NCI-H748 (cell line): ENCODE data around the gene ICAM2.
"Not testable (repeated sequence)": the region's sequence is repeated elsewhere in the genome, so short reads cannot be mapped to it uniquely, and the experiment has no call there.

Experiments used
- DNase-seq: peaks from one replicate; lab custom pipeline; 2025; ENCODE audit not compliant: unreplicated experiment; lab: John Stamatoyannopoulos, UW

The ICAM2 gene

DNA sequence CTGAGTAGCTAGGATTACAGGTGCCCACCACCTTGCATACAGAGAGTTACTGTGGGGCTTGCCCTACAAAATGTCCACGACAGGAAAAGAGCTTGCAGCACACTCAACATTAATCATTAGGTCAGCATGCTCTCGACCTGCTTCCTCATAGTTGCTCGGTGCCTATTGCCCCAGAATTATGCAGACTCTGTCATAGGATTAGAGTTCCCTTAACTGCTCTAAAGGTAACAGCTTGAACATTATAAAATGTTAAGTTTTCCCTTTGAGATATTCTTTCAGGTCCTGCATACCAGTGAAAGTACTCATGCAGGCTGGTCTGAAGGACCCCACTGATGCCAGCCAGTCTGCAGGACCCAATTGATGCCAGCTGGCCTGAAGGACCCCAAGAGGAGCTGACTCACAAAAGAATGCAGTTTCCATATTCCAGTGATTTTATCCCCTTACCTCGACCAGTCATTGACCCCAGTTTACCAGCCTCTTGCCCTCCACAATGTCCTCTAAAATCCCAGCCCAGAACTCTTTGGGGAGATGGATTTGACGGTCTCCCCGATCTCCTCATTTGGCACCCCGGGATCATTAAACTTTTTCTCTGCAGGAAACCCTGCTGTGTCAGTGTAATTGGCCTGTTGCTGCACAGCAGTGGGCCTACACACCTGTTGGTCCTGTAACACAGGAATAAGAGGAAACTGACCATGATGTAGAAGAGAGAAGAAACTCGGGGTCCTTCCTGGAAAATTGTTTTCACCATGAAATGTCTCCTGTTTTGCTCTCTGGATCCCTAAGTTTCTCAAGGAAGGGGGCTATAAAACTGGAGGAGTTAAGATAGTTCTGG is 10.6 kb downstream of the ICAM2 start:
- DNase-seq, result no peak

DNA sequence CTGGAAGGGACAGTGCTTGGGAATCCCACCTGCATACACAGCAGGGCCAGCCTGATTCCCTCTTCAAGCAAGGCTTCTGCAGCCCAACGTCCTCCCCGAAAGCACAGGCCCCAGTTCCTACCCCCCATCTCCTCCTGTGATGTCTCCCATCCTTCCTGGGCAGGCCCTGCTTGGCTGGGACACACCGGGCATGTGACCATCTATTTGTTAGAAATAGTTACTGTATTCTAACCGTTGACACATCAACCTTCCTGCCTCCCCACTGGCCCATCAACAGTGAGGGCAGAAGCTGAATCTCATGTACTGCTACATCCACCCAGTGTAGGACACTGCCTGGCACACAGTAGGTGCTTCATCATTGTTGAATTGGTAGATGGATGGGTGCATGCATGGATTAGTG is 11.6 kb downstream of the ICAM2 start:
- DNase-seq, result no peak

DNA sequence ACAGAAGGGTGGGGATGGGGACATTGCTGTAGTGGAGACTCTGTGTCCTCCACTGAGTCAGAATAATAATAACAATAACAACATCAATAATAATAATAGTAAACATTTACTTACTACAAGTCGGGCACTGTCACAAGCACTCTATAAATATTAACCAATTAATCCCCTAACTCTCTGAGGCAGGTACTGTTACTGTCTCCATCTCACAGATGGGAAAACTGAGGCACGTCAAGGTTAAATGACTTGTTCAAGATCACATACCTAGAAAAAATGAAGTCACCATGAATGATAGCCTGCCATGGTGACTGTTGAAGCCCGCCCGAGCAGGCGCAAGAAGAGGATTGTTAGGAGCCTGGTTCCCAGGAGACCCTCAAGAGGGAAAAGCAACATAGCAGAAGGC is 12.1 kb downstream of the ICAM2 start:
- DNase-seq, result no peak

DNA sequence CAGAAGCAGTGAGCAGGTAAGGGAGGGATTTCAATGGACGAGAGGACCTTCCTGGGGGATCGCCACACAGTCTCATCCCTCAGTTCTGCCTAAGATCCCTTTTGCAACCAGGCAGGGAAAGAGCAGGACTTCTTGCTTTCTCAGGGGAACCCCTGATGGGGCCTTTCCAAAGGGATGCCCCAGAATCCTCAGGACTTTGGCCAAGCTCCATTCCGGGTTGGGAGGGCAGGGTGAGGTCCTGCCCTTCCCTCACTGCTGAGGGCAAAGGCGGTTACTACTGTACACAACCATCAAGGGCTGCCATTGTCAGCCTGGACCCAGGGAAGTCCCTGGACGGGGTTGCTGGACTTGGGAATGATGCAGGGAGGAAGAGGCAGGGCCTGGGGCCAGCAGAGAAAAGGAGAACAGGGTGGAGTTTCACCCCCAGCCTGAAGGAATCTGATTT is 12.6 kb downstream of the ICAM2 start:
- DNase-seq, result no peak

GRCh38 chr17:64007089-64007837 is 13.2 kb downstream of the ICAM2 start:
- not testable (repeated sequence) for DNase-seq

DNA sequence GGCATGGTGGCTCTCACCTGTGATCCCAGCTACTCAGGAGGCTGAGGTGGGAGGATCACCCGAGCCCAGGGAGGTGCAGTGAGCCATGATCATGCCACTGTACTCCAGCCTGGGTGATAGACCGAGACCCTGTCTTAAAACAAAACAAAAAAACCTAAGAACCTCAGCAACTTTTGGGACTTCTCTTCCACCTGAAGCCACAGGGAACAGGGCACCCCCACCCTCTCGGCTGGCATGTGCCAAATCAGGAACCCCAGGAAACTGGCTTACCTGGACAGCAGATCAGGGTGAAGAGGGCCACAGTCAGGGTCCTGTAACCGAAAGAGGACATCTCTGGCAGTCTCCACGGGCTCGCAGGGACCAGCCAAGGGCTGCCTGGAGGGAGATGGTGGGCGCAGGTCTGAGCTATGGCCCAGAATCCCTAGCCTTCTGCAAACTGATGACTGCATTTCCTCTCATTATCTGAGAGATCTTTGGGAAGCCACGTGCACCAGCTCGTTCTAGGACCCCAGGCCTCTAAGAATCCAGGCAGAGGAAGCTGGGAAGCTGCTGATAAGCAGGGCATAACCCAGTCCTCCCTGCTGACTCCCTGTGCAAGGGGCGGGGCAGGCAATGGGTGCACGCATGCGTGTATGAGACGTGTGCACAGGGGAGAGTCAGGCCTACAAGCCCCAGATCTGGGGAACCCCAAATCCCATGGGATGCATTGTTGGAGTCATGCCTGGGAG is 13.9 kb downstream of the ICAM2 start:
- DNase-seq, result no peak

- DNase-seq, result peak; percentile 63
Measured at GRCh38 chr17:64005734-64006167, 14.7 kb downstream of the ICAM2 start.

- DNase-seq, result no peak
Measured at GRCh38 chr17:64004903-64005733, 15.3 kb downstream of the ICAM2 start.

GRCh38 chr17:64004218-64004770 is 16.1 kb downstream of the ICAM2 start:
- DNase-seq, result no peak

- DNase-seq, result no peak
Measured at GRCh38 chr17:64003526-64004121, 16.8 kb downstream of the ICAM2 start.

DNA sequence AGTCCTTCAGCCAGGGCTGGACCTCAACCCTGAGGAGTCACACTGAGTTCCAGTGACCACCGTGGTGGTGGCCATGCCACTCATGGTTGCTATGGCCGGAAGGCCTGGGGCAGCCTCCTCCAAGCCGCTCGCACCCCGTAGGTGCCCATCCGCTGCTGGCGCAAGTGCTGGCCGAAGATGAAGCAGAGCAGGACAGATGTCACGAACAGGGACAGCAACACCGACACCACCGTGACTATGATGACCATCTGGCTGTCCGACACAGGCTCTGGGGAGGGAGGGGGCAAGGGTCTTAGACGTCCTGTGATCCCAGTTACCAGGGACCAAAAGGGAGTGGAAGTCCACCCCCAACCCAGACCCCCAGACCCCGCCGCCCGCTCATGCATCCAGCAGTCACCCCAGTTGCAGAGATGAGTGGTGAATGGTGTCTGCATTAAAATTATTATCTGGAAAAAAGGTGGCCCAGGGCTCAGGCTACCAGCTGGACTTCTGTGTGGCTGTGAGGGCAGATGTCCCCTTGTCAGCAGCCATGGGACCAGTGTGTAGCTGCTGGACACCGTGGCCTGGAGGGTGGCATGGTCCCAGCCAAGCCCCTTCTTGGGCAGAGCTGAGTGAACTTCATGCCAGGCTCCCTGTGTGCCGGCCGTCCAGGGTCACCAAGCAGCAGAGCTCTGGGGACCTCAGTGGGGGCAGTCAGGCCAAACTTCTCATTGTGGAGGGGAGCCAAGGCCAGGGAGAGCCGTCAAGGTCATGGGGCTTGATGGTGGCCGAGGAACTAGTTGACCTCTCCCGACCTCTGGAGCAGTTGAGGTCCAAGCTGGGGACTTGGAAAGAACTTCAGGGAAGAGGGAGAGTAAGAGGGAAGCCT is 17.5 kb downstream of the ICAM2 start:
- DNase-seq, result no peak

DNA sequence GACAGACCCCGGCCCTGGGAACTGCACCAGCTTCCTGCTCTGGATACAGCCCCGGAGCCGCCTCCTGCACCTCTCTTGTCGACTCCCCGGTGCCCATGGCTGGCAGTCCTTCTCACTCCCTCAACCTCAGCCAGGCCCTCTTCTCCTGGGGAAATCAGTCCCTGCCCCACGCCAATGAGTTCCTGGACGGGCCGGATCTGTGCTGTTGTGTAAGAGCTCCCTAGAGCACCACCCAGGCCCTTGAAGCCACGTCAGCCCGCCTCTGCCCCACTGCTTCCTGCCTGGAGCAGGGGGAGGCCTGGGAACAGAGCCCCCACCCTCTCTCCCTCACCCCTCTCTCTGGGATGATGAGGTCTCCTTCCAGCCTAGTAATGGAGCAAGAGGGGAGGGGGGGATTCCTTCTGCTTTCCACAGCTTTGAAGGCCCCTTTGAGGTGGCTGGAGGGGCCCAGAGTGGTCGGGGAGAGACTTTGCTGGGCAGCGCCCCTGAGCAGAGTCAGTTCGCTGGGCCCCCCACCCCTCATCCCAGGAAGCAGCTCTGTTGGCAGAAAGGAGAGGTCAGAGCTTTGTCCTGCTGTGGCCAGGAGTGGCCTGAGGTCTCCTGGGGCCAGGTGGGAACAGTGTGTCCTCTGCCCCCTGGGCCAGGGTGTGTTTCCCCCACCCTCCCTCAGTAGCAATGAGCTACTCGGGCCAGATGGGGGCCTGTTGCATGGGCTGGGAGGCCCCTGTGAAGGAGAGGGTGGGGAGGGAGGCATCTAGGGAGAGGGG is 18.5 kb downstream of the ICAM2 start:
- no peak for DNase-seq

DNA sequence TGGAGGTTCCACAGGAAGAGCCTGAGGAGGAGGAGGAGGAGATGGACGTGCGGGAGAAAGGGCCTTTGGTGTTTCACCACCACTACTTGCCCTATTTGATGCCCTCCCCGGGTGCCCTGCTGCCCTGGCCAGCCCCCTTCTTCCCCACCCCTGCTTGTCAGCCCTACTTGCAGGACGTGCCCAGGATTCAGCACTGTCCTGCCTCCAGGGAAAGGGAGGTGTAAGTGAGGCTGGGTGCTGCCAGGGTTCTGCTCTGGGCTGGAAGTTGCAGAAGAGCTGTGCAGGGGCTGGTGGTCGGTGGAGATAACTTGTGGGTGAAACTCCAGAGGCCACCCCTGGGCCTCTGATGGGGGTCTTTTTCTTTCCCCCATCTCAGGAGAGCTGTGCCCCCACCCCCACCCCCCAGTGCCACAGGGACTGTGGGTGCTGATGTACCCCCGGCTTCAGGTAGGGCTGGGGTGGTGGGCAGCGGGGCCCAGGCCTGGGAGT is 19.3 kb downstream of the ICAM2 start:
- no peak for DNase-seq

DNA sequence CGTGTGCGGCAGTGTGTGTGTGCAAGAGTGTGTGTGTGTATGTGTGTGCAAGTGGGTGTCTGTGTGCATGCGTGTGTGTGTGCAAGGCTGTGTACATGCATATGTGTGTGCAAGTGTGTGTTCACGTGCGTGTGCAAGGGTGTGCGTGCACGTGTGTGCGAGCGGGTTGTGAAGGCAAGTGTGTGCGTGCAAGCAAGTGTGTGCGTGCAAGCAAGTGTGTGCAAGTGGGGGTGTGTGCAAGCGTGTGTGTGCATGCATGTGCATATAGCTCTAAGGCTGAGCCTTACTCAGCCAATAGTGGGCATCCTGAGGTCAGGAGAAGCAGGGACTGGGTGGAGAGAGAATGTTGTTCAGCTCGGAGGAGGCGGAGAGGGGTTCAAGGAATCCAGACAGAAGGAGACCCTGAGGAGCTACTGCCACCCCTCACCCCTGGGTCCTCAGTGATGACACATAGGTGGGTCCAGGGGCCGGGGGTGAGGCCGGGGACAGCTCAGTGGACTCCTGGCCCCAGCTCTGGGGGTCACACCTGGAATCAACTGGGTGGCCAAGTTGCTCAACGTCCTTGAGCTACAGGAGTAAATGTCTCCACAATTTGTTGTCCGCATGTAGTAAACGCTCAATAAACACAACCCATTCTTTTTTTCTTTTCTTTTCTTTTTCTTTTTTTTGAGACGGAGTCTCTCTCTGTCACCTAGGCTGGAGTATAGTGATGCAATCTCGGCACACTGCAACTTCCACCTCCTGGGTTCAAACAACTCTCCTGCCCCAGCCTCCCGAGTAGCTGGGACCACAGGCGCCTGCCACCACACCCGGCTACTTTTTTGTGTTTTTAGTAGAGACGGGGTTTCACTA is 20.5 kb downstream of the ICAM2 start:
- DNase-seq, result no peak

- peak; percentile 31 for DNase-seq
Measured at GRCh38 chr17:63998721-63999679, 21.4 kb downstream of the ICAM2 start.
